HepG2 (cell line): ENCODE measurements around the gene IPO13. TPM values are rescaled to one million over a fixed set of nuclear protein-coding genes. Genes with fewer than 3 reads are reported as not detected.

Experiments
- CAMTA2 ChIP-seq: sonication (generic); formaldehyde crosslinking; IDR thresholded peaks from 2 replicates; pipeline ENCODE4 v1.4.0; 2020; ENCODE audit warnings: mild to moderate bottlenecking, missing genetic modification reagents, borderline replicate concordance
- EED ChIP-seq: sonication (generic); formaldehyde crosslinking; IDR thresholded peaks from 2 replicates; pipeline ENCODE4 v1.5.0; 2020; ENCODE audit warnings: mild to moderate bottlenecking, missing genetic modification reagents
- GABPB1 ChIP-seq: IDR thresholded peaks from 2 replicates; pipeline ENCODE4 v1.6.1; 2016; ENCODE audit warnings: mild to moderate bottlenecking, missing genetic modification reagents, moderate library complexity, missing compliant biosample characterization
- MATR3 ChIP-seq: sonication (generic); formaldehyde crosslinking; IDR thresholded peaks from 2 replicates; pipeline ENCODE4 v1.4.0; 2020; ENCODE audit warnings: missing genetic modification reagents
- MED1 ChIP-seq: sonication (generic); formaldehyde crosslinking; IDR thresholded peaks from 2 replicates; pipeline ENCODE4 v1.4.0; 2020; ENCODE audit warnings: missing genetic modification reagents
- MTA3 ChIP-seq: sonication (generic); formaldehyde crosslinking; IDR thresholded peaks from 2 replicates; pipeline ENCODE4 v1.4.0; 2020; ENCODE audit warnings: missing genetic modification reagents
- MYC ChIP-seq: sonication (generic); formaldehyde crosslinking; IDR thresholded peaks from 2 replicates; pipeline ENCODE4 v1.9.0; 2021; ENCODE audit warnings: missing genetic modification reagents, borderline replicate concordance
- SRSF4 ChIP-seq: fragments of 200-400 bp; formaldehyde crosslinking; IDR thresholded peaks from one replicate; pipeline ENCODE4 v1.6.1; 2018; ENCODE audit warnings: mild to moderate bottlenecking, low read depth, low read length, moderate library complexity; ENCODE audit not compliant: poor library complexity, severe bottlenecking
- TGIF2 ChIP-seq: IDR thresholded peaks from 2 replicates; pipeline ENCODE4 v1.6.1; 2016; ENCODE audit warnings: control low read depth, missing compliant biosample characterization
- ZBTB38 ChIP-seq: sonication (generic); formaldehyde crosslinking; IDR thresholded peaks from 2 replicates; pipeline ENCODE4 v1.5.1; 2020; ENCODE audit warnings: mild to moderate bottlenecking, missing genetic modification reagents
- ZNF282 ChIP-seq: fragments of 450-650 bp; IDR thresholded peaks from 2 replicates; pipeline ENCODE4 v1.6.1; 2018; ENCODE audit not compliant: partially characterized antibody
- ZNF430 ChIP-seq: sonication (generic); formaldehyde crosslinking; IDR thresholded peaks from 2 replicates; pipeline ENCODE4 v1.9.0; 2021; ENCODE audit warnings: mild to moderate bottlenecking, missing genetic modification reagents
- ZNF496 ChIP-seq: sonication (generic); formaldehyde crosslinking; IDR thresholded peaks from 2 replicates; pipeline ENCODE4 v1.8.1; 2023; ENCODE audit warnings: mild to moderate bottlenecking, moderate library complexity, missing genetic modification reagents; ENCODE audit not compliant: insufficient replicate concordance
- ZNF562 ChIP-seq: sonication (generic); formaldehyde crosslinking; IDR thresholded peaks from 2 replicates; pipeline ENCODE4 v1.8.0; 2022; ENCODE audit warnings: missing genetic modification reagents, borderline replicate concordance
- ZNF781 ChIP-seq: sonication (generic); formaldehyde crosslinking; IDR thresholded peaks from 2 replicates; pipeline ENCODE4 v1.5.1; 2020; ENCODE audit warnings: borderline replicate concordance, mild to moderate bottlenecking, missing genetic modification reagents; ENCODE audit errors: not compliant biosample characterization
- polyA plus RNA-seq, 8 experiments: library from polyadenylated mRNA; depleted of rRNA in 3 of 8; stranded (reverse) in 7 of 8; unstranded in 1 of 8; fragments of >200 nt; fragmentation: Illumina TruSeq in 4 of 8; extraction: Trizol in 4 of 8; gene quantifications; 2 replicates each; pipeline versions ENCODE4 v1.2.1 to v1.2.3, GENCODE V29; 2011 to 2016; ENCODE audit warnings: low read depth in 4 of 8, missing spikeins in 1 of 8, mixed read lengths in 1 of 8; ENCODE audit not compliant: insufficient read depth in 1 of 8
- total RNA-seq, 5 experiments: library from RNA; depleted of rRNA; stranded (reverse); fragments of >200 nt; fragmentation: Illumina TruSeq; extraction: Trizol; gene quantifications; 2 replicates each; pipeline ENCODE4 v1.2.3, GENCODE V29; 2016; ENCODE audit warnings: low read depth in 1 of 5
- TF ChIP-seq, protein P1 (sequence below): sonication (generic); formaldehyde crosslinking; conservative IDR thresholded peaks from 2 replicates; pipeline ENCODE4 v1.4.0; 2020; ENCODE audit warnings: mild to moderate bottlenecking, missing genetic modification reagents, moderate library complexity
- TF ChIP-seq, protein P2 (sequence below): sonication (generic); formaldehyde crosslinking; IDR thresholded peaks from 2 replicates; pipeline ENCODE4 v1.5.0; 2020; ENCODE audit warnings: mild to moderate bottlenecking, missing genetic modification reagents
- TF ChIP-seq, protein P3 (sequence below): sonication (generic); formaldehyde crosslinking; IDR thresholded peaks from 2 replicates; pipeline ENCODE4 v1.5.1; 2020; ENCODE audit warnings: missing genetic modification reagents, mild to moderate bottlenecking, borderline replicate concordance
- TF ChIP-seq, protein P4 (sequence below): sonication (generic); formaldehyde crosslinking; IDR thresholded peaks from 2 replicates; pipeline ENCODE4 v1.9.0; 2021; ENCODE audit warnings: missing genetic modification reagents, borderline replicate concordance
- TF ChIP-seq, protein P5 (sequence below): sonication (generic); formaldehyde crosslinking; IDR thresholded peaks from 2 replicates; pipeline ENCODE4 v1.5.0; 2020; ENCODE audit warnings: missing genetic modification reagents, mild to moderate bottlenecking, borderline replicate concordance

Gene IPO13
- total and polyA plus RNA-seq, 2 of the 13 experiments (the other 11 are each of a cell fraction or from before 2014, with no cell fraction given) = 12.9 to 15.6 TPM

DNA sequence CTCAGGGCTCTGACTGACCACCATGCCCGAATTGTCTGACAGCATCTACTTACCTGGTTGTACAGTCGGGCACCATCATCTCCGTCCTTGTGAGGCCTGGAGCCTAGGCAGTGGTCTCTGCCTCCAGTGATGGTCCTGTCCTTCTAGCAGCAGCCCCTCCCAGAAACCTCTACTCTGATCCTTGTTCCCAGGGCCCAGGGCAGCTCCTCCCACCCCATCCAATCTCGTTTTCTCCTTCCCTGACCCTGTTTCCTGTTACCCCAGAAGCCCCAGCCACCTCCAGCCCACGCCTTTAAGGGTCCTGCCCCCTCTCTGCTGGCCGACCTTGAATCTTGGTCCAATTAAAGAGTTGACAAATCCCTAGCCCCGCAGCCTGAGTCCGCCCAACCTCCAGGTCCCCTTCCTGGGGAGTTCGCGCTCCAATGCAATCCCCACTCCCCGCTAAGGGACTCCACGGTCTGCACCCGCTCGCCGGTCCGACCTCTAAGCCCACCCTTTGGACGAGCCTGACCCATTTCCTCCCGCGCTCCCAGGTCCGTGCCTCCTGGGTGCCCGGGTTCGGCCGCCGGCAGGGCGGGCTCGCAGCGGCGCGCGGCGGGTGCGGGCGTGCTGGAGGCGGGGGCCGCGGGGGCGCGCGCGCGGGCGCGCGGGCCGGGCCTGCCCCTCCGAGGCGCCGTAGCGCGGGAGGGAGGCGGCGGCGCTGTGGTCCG, 32.0 kb downstream of the IPO13 start, which contains the start of gene B4GALT2 (continued):
- TF ChIP-seq ZNF282 (no peak), TGIF2 (peak; percentile 27; the same call in 1 of the 2 replicates), EED (CRISPR knock-in tag) (no peak), MYC (CRISPR knock-in tag) (peak; percentile 42), ZNF430 (CRISPR knock-in tag) (peak; percentile 65), SRSF4 (no peak), MATR3 (CRISPR knock-in tag) (no peak), ZNF562 (CRISPR knock-in tag) (no peak), ZNF781 (peak; percentile 38), MED1 (CRISPR knock-in tag) (no peak; the same call in 1 of the 2 replicates), GABPB1 (CRISPR knock-in tag) (peak; percentile 13; the same call in 1 of the 2 replicates), ZNF496 (CRISPR knock-in tag) (no peak), ZBTB38 (CRISPR knock-in tag) (no peak), CAMTA2 (CRISPR knock-in tag) (no peak), MTA3 (CRISPR knock-in tag) (no peak)
- TF ChIP-seq, protein P1, sequence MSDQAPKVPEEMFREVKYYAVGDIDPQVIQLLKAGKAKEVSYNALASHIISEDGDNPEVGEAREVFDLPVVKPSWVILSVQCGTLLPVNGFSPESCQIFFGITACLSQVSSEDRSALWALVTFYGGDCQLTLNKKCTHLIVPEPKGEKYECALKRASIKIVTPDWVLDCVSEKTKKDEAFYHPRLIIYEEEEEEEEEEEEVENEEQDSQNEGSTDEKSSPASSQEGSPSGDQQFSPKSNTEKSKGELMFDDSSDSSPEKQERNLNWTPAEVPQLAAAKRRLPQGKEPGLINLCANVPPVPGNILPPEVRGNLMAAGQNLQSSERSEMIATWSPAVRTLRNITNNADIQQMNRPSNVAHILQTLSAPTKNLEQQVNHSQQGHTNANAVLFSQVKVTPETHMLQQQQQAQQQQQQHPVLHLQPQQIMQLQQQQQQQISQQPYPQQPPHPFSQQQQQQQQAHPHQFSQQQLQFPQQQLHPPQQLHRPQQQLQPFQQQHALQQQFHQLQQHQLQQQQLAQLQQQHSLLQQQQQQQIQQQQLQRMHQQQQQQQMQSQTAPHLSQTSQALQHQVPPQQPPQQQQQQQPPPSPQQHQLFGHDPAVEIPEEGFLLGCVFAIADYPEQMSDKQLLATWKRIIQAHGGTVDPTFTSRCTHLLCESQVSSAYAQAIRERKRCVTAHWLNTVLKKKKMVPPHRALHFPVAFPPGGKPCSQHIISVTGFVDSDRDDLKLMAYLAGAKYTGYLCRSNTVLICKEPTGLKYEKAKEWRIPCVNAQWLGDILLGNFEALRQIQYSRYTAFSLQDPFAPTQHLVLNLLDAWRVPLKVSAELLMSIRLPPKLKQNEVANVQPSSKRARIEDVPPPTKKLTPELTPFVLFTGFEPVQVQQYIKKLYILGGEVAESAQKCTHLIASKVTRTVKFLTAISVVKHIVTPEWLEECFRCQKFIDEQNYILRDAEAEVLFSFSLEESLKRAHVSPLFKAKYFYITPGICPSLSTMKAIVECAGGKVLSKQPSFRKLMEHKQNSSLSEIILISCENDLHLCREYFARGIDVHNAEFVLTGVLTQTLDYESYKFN (CRISPR knock-in tag) = peak; percentile 64
- TF ChIP-seq, protein P2, sequence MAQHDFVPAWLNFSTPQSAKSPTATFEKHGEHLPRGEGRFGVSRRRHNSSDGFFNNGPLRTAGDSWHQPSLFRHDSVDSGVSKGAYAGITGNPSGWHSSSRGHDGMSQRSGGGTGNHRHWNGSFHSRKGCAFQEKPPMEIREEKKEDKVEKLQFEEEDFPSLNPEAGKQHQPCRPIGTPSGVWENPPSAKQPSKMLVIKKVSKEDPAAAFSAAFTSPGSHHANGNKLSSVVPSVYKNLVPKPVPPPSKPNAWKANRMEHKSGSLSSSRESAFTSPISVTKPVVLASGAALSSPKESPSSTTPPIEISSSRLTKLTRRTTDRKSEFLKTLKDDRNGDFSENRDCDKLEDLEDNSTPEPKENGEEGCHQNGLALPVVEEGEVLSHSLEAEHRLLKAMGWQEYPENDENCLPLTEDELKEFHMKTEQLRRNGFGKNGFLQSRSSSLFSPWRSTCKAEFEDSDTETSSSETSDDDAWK = no peak
- TF ChIP-seq, protein P3, sequence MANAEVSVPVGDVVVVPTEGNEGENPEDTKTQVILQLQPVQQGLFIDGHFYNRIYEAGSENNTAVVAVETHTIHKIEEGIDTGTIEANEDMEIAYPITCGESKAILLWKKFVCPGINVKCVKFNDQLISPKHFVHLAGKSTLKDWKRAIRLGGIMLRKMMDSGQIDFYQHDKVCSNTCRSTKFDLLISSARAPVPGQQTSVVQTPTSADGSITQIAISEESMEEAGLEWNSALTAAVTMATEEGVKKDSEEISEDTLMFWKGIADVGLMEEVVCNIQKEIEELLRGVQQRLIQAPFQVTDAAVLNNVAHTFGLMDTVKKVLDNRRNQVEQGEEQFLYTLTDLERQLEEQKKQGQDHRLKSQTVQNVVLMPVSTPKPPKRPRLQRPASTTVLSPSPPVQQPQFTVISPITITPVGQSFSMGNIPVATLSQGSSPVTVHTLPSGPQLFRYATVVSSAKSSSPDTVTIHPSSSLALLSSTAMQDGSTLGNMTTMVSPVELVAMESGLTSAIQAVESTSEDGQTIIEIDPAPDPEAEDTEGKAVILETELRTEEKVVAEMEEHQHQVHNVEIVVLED (CRISPR knock-in tag) = peak; percentile 37; the same call in 1 of the 2 replicates
- TF ChIP-seq, protein P4, sequence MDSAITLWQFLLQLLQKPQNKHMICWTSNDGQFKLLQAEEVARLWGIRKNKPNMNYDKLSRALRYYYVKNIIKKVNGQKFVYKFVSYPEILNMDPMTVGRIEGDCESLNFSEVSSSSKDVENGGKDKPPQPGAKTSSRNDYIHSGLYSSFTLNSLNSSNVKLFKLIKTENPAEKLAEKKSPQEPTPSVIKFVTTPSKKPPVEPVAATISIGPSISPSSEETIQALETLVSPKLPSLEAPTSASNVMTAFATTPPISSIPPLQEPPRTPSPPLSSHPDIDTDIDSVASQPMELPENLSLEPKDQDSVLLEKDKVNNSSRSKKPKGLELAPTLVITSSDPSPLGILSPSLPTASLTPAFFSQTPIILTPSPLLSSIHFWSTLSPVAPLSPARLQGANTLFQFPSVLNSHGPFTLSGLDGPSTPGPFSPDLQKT = no peak
- TF ChIP-seq, protein P5, sequence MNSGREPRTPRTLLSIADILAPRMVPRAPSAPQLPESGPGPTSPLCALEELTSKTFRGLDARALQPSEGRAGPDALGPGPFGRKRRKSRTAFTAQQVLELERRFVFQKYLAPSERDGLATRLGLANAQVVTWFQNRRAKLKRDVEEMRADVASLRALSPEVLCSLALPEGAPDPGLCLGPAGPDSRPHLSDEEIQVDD (CRISPR knock-in tag) = no peak
